HepG2 (cell line): ENCODE data around the gene DDX50. TPM values are rescaled to one million over a fixed set of nuclear protein-coding genes. Genes with fewer than 3 reads are reported as not detected.

ENCODE experiments used
- ASH2L ChIP-seq: fragments of 300-600, 200-600 bp; sonication (generic); IDR thresholded peaks from 2 replicates; pipeline ENCODE4 v1.7.0; 2017; ENCODE audit warnings: low read depth, mild to moderate bottlenecking, moderate library complexity, mixed read lengths, low read length; ENCODE audit not compliant: insufficient read length
- DR1 ChIP-seq: sonication (generic); formaldehyde crosslinking; IDR thresholded peaks from 2 replicates; pipeline ENCODE4 v1.8.0; 2021; ENCODE audit warnings: mild to moderate bottlenecking, missing genetic modification reagents, inconsistent platforms
- FOXA1 ChIP-seq, 2 experiments: fragments of 450-650 bp in 1 of 2; sonication (generic) in 1 of 2; formaldehyde crosslinking in 1 of 2; IDR thresholded peaks; 2 replicates each; pipeline versions ENCODE4 v1.4.0 to v1.6.1; 2016 to 2020; ENCODE audit warnings: missing genetic modification reagents in 1 of 2
- GFI1 ChIP-seq: sonication (generic); formaldehyde crosslinking; IDR thresholded peaks from 2 replicates; pipeline ENCODE4 v1.5.0; 2020; ENCODE audit warnings: missing genetic modification reagents, mild to moderate bottlenecking, borderline replicate concordance
- HBP1 ChIP-seq: IDR thresholded peaks from 2 replicates; pipeline ENCODE4 v1.6.1; 2016; ENCODE audit warnings: low read depth, control low read depth
- IRF2 ChIP-seq: IDR thresholded peaks from 2 replicates; pipeline ENCODE4 v1.6.1; 2018; ENCODE audit warnings: missing genetic modification reagents, missing compliant biosample characterization
- JDP2 ChIP-seq: sonication (generic); formaldehyde crosslinking; IDR thresholded peaks from 2 replicates; pipeline ENCODE4 v1.8.1; 2022; ENCODE audit warnings: missing genetic modification reagents, borderline replicate concordance
- KMT2B ChIP-seq: IDR thresholded peaks from 2 replicates; pipeline ENCODE4 v1.6.1; 2016; ENCODE audit warnings: missing genetic modification reagents, missing compliant biosample characterization
- MBD4 ChIP-seq: IDR thresholded peaks from 2 replicates; pipeline ENCODE4 v1.6.1; 2012; ENCODE audit warnings: low read length, inconsistent platforms, borderline replicate concordance
- MXD4 ChIP-seq: IDR thresholded peaks from 2 replicates; pipeline ENCODE4 v1.6.1; 2016; ENCODE audit warnings: mild to moderate bottlenecking, missing biosample characterization, missing genetic modification reagents
- NCOA1 ChIP-seq: sonication (generic); formaldehyde crosslinking; IDR thresholded peaks from 2 replicates; pipeline ENCODE4 v1.9.0; 2021; ENCODE audit warnings: missing genetic modification reagents
- RFX5 ChIP-seq: IDR thresholded peaks from 2 replicates; pipeline ENCODE4 v1.6.1; 2011; ENCODE audit warnings: low read depth, low read length, improper control_type of control experiment
- SRSF1 ChIP-seq: fragments of 200-400 bp; formaldehyde crosslinking; optimal IDR thresholded peaks from 2 replicates; pipeline ENCODE3; 2017; ENCODE audit warnings: mild to moderate bottlenecking, low read depth, low read length, moderate library complexity
- TMF1 ChIP-seq: sonication (generic); formaldehyde crosslinking; IDR thresholded peaks from 2 replicates; pipeline ENCODE4 v1.8.1; 2022; ENCODE audit warnings: low read depth, missing genetic modification reagents
- ZNF232 ChIP-seq: sonication (generic); formaldehyde crosslinking; IDR thresholded peaks from 2 replicates; pipeline ENCODE4 v1.4.0; 2020; ENCODE audit warnings: missing genetic modification reagents, borderline replicate concordance
- ZNF44 ChIP-seq: sonication (generic); formaldehyde crosslinking; IDR thresholded peaks from 2 replicates; pipeline ENCODE4 v1.5.1; 2020; ENCODE audit warnings: mild to moderate bottlenecking, missing genetic modification reagents
- ZNF496 ChIP-seq: sonication (generic); formaldehyde crosslinking; IDR thresholded peaks from 2 replicates; pipeline ENCODE4 v1.8.1; 2023; ENCODE audit warnings: mild to moderate bottlenecking, moderate library complexity, missing genetic modification reagents; ENCODE audit not compliant: insufficient replicate concordance
- ZNF776 ChIP-seq: sonication (generic); formaldehyde crosslinking; IDR thresholded peaks from 2 replicates; pipeline ENCODE4 v1.4.0; 2020; ENCODE audit warnings: mild to moderate bottlenecking, missing genetic modification reagents
- ZNF839 ChIP-seq: sonication (generic); formaldehyde crosslinking; IDR thresholded peaks from 2 replicates; pipeline ENCODE4 v1.4.0; 2020; ENCODE audit warnings: missing genetic modification reagents, mild to moderate bottlenecking, borderline replicate concordance
- polyA plus RNA-seq, 8 experiments: library from polyadenylated mRNA; depleted of rRNA in 3 of 8; stranded (reverse) in 7 of 8; unstranded in 1 of 8; fragments of >200 nt; fragmentation: Illumina TruSeq in 4 of 8; extraction: Trizol in 4 of 8; gene quantifications; 2 replicates each; pipeline versions ENCODE4 v1.2.1 to v1.2.3, GENCODE V29; 2011 to 2016; ENCODE audit warnings: low read depth in 4 of 8, missing spikeins in 1 of 8, mixed read lengths in 1 of 8; ENCODE audit not compliant: insufficient read depth in 1 of 8
- total RNA-seq, 5 experiments: library from RNA; depleted of rRNA; stranded (reverse); fragments of >200 nt; fragmentation: Illumina TruSeq; extraction: Trizol; gene quantifications; 2 replicates each; pipeline ENCODE4 v1.2.3, GENCODE V29; 2016; ENCODE audit warnings: low read depth in 1 of 5
- TF ChIP-seq, protein P1 (sequence below): sonication (generic); formaldehyde crosslinking; IDR thresholded peaks from 2 replicates; pipeline ENCODE4 v1.8.1; 2023; ENCODE audit warnings: mild to moderate bottlenecking, moderate library complexity, missing genetic modification reagents
- TF ChIP-seq, protein P2 (sequence below): sonication (generic); formaldehyde crosslinking; conservative IDR thresholded peaks from 2 replicates; pipeline ENCODE4 v1.8.0; 2022; ENCODE audit warnings: missing genetic modification reagents
- TF ChIP-seq, protein P3 (sequence below): sonication (generic); formaldehyde crosslinking; IDR thresholded peaks from 2 replicates; pipeline ENCODE4 v1.5.1; 2020; ENCODE audit warnings: mild to moderate bottlenecking, missing genetic modification reagents

DDX50 gene
- total and polyA plus RNA-seq, 2 of the 13 experiments (the other 11 are each of a cell fraction or from before 2014, with no cell fraction given) = 19.0 to 38.2 TPM

- no peak for TF ChIP-seq JDP2
- no peak; the same call in 1 of the 2 replicates for TF ChIP-seq NCOA1
- no peak for TF ChIP-seq ZNF496 (CRISPR knock-in tag)
- TF ChIP-seq, protein P1, sequence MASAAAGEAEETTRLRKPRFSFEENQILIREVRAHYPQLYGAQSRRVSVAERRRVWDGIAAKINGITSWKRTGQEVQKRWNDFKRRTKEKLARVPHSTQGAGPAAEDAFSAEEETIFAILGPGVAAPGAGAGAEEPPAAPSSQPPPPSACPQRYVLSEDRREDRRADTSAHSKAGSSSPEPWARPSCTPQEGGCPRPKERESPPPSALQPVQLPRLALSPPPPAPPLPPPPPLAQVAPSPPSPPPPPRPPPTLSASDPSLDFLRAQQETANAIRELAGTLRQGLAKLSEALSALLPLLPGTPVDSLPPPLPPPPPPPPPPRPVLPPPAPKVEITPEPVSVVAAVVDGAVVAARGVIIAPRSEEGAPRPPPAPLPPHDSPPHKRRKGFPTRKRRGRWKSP (CRISPR knock-in tag) = peak; percentile 87
- peak; percentile 64; the same call in 1 of the 2 replicates for TF ChIP-seq TMF1
- no peak for TF ChIP-seq SRSF1
- TF ChIP-seq ZNF839 (CRISPR knock-in tag) = peak; percentile 88; the same call in 1 of the 2 replicates
- 0 out of 2 replicates have a peak, but pooled peaks have one; percentile 51 for TF ChIP-seq MBD4
- no peak for TF ChIP-seq RFX5
- no peak; the same call in 1 of the 2 replicates for TF ChIP-seq MXD4 (CRISPR knock-in tag)
- TF ChIP-seq HBP1 (CRISPR knock-in tag) = peak; percentile 68; the same call in 1 of the 2 replicates
- peak; percentile 81 for TF ChIP-seq DR1
- TF ChIP-seq ZNF44 (CRISPR knock-in tag) = 0 out of 2 replicates have a peak, but pooled peaks have one; percentile 45
- TF ChIP-seq ZNF232 (CRISPR knock-in tag) = no peak
- TF ChIP-seq FOXA1 (IDR thresholded peaks at IDR 0.05) = no peak
- no peak for TF ChIP-seq FOXA1 (CRISPR knock-in tag; IDR thresholded peaks at IDR 0.05)
- 0 out of 2 replicates have a peak, but pooled peaks have one; percentile 39 for TF ChIP-seq ZNF776 (CRISPR knock-in tag)
- TF ChIP-seq, protein P2, sequence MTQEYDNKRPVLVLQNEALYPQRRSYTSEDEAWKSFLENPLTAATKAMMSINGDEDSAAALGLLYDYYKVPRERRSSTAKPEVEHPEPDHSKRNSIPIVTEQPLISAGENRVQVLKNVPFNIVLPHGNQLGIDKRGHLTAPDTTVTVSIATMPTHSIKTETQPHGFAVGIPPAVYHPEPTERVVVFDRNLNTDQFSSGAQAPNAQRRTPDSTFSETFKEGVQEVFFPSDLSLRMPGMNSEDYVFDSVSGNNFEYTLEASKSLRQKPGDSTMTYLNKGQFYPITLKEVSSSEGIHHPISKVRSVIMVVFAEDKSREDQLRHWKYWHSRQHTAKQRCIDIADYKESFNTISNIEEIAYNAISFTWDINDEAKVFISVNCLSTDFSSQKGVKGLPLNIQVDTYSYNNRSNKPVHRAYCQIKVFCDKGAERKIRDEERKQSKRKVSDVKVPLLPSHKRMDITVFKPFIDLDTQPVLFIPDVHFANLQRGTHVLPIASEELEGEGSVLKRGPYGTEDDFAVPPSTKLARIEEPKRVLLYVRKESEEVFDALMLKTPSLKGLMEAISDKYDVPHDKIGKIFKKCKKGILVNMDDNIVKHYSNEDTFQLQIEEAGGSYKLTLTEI (CRISPR knock-in tag) = no peak
- TF ChIP-seq KMT2B (CRISPR knock-in tag) = peak; percentile 77
- peak; percentile 90 for TF ChIP-seq ASH2L
- TF ChIP-seq IRF2 (CRISPR knock-in tag) = no peak
- TF ChIP-seq GFI1 (CRISPR knock-in tag) = peak; percentile 48
- TF ChIP-seq, protein P3, sequence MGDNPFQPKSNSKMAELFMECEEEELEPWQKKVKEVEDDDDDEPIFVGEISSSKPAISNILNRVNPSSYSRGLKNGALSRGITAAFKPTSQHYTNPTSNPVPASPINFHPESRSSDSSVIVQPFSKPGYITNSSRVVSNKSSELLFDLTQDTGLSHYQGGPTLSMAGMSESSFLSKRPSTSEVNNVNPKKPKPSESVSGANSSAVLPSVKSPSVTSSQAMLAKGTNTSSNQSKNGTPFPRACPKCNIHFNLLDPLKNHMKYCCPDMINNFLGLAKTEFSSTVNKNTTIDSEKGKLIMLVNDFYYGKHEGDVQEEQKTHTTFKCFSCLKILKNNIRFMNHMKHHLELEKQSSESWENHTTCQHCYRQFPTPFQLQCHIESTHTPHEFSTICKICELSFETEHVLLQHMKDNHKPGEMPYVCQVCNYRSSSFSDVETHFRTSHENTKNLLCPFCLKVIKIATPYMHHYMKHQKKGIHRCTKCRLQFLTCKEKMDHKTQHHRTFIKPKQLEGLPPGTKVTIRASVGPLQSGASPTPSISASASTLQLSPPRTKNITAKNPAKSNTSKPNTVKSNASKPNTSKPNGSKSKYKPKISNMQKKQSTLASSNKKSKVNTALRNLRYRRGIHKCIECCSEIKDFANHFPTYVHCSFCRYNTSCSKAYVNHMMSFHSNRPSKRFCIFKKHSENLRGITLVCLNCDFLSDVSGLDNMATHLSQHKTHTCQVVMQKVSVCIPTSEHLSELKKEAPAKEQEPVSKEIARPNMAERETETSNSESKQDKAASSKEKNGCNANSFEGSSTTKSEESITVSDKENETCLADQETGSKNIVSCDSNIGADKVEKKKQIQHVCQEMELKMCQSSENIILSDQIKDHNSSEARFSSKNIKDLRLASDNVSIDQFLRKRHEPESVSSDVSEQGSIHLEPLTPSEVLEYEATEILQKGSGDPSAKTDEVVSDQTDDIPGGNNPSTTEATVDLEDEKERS (CRISPR knock-in tag) = no peak
Observed at GRCh38 chr10:68900427-68901104, 549 bp upstream of the DDX50 start (continued).
